ENCODE data around the gene SGCB. TPM values are rescaled to one million over a fixed set of nuclear protein-coding genes. Genes with fewer than 3 reads are reported as not detected.

The SGCB gene
- polyA plus RNA-seq, 4 donors = 44.6 to 55.2 (median 50.5) TPM

DNA sequence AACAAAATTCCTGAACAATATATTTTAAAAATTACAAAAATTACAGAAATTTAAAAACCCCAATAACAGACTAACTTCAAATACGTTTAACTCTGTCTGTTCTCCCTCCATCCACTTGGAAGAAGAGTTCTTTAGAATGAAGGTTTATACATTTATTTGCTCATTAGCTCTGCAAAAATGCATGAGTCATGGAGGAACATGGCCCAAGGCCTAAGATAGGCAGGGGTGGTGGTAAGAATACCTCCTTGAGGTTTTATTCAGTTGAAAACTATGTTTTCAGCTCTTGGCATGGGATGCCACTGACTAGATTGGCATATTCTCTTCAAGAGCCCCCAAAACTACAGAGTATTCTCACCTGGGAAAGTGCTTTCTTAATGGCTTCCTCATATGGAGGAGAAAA, 9.1 kb downstream of the SGCB start:
- DNase-seq (ENCODE audit: low read depth in 4 of 4, low spot score in 3 of 4) = no peak

DNA sequence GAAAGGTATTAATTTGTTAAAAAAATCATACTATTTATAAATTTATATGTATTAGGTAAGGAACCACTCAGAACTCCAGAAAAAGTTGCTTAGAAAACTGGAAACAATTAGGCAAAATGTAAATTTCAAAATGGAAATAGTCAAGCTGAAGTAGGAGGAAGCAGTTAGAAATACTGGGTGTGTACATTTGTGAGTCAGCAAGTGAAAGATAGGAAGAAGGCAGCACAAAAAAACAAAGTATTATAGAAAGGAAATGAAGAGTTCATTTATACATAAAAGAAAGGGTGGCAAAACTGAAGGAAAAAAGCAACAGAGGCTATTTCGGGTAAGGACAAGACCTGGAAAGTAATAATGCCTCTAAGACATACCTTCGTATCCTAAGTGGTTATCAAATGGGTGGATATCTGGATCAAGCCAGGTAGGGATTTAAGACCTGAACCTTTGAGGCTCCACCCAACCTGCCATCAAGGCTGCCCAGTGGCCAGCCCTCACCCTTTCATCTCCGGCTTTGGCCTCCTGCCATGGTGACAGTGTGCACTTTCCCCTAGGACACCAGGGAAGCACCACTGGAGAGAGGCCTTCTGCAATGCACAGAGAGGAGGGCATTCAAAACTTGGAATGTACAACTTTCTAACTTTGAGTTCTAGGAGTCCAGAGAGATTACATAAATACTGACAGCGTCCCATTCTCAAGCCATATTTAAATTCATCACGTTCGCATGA, 18.0 kb downstream of the SGCB start, which contains the start of gene LRRC66:
TSS of gene LRRC66 (minus strand) at position 428 of the 722 bp plus-strand sequence. CDS start 2,750 bp downstream, outside the sequence.
- no peak for DNase-seq (ENCODE audit: low read depth in 4 of 4, low spot score in 3 of 4)

DNA sequence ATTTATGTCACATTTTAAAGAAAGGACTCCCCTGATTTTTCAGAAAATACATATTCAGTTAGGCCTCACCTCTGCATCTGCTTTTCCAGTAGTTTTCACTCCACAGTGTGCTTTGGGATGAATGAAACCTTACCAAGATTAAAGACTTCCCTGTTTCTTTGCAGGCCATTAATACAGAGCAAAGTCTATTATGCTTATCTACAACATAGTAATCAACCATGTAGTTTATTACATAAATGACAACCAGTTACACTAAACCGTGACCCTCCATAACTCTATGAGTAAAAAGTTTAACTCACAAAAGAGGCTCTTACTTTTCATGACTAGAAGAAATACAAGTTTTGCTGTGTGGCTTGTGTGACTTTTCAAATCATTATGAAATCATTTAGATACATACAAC, 20.3 kb downstream of the SGCB start:
- no peak for DNase-seq (ENCODE audit: low read depth in 4 of 4, low spot score in 3 of 4)

DNA sequence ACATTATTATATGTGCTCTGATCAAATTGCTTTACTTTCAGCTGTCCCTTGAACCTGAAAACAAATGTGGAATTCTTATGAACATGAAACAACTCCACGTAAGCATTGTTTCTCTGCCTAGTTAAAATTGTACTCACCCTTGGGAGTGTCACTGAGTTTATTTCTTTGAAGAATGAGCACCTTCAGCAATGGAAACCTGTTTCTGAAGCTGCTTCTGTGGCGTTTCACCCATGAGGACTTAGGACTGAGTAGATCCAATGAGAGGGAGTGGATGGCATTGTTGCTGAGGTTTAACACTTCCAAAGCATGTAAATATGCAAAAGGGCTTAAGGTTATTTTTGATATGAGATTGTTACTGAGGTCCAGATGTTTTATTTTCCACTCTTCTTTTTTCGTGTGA, 21.1 kb downstream of the SGCB start:
- DNase-seq (ENCODE audit: low read depth in 4 of 4, low spot score in 3 of 4) = no peak

DNA sequence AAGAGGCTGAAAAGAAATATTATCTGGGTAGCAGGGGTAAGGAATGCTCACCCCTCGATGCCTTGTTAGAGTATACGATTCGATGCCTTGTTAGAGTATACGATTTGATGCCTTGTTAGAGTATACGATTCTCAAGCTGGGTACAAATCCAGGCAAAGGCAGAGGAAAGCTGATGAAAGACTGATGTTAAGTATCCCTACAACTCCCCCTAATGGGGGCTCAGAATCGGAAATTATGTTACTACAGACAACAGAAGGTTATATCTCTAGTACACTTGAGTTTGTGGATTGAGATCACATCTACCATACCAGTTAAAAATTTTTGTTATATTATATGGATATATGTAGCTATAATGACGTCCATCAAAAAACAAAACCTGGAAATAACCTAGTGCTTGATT, 22.7 kb downstream of the SGCB start:
- DNase-seq (ENCODE audit: low read depth in 4 of 4, low spot score in 3 of 4) = no peak

DNA sequence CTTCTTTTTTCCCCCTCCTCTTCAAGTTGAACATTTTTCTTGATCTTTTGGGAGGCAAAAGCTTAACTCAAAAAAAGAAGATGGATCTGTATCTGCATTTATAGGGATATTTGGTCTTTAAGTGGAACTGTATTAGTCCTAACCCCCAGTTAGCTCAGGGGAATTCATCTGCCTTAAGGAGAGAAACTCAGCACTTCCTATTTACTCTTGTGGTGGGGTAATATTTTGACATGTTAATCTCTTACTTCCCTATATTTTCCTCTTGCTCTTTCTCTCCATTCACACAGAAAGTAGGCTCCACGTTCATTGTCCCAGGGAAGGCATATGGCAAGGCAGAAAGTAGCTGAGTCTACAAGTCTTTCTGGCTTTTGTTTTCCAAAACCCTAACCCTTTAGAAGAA, 23.2 kb downstream of the SGCB start:
- no peak for DNase-seq (ENCODE audit: low read depth in 4 of 4, low spot score in 3 of 4)

DNA sequence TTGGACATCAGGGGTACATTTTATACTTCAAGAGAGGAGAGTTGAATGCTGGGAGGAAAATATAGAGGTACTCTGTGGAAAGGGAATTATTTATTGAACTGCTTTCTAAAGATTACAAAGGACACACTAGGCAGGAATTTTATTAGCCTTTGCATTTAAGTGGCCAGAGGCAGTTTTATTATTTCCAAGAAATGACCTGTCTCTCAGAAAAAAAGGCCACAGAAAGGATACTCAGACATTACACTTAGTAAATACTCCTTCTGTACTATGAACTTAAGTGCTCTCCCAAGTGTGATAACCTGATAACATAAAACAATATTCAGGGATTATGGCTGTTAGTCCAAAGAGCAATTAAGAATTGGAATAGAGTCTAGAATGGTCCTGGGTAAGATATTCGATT, 25.4 kb downstream of the SGCB start:
- DNase-seq (ENCODE audit: low read depth in 4 of 4, low spot score in 3 of 4) = no peak

DNA sequence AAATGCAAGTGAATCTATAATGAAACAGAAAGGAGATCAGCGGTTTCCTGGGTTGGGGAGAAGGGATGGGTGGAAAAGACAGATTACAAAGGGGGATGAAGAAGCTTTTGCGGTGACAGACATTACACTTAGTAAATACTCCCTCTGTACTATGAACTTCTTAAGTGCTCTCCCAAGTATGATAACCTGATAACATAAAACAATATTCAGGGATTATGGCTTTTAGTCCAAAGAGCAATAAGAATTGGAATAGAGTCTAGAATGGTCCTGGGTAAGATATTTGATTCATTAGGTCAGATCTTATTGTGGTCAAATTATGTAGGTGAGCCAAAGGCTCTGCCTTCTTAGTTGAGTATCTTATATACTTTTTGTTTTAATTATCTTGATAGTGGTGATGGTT, 27.1 kb downstream of the SGCB start:
- no peak for DNase-seq (ENCODE audit: low read depth in 4 of 4, low spot score in 3 of 4)

DNA sequence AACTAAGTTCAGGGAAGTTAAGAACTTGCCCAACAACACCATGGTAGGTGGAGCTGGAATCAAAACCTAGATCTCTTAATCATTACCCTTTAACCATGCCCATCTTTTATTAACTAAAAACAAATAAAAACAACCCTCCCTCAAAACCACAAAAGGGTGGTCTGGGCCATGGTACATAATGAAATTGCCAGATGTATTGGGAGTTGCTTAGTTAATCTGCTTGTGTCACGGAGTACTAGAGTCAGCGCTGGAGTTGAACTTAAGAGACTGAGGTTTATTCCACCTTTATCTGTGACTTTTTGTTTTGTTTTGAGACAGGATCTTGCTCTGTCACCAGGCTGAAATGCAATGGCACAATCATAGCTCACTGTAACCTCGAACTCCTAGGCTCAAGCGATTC, 31.2 kb downstream of the SGCB start:
- DNase-seq (ENCODE audit: low read depth in 4 of 4, low spot score in 3 of 4) = no peak

DNA sequence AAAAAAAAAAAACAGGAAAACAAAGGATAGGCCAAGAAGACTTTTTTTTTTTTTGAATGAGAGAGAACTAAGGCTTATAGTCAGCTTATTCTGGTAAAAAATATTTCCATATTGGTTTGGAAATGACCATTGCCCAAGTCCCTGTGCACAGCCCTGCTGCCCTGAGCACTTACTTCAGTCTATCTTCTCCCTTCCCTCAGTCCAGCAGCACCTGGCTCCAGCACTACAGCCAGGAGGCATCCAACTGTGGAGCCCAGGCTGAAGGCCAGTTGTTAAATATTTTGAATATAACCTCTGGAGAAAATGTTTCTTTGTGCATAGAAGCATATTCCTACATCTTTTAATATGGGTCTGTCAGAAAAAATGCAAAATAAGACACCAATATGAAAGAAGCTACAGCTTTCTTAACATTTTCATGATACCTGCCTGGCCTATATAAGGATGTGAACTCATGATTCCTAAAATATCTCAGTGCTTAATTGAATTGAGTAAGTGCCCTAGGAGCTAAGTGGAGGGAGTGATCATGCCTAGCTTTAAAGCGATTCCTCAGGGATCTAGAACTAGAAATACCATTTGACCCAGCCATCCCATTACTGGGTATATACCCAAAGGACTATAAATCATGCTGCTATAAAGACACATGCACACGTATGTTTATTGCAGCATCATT, 32.4 kb downstream of the SGCB start:
- no peak for DNase-seq (ENCODE audit: low read depth in 4 of 4, low spot score in 3 of 4)

DNA sequence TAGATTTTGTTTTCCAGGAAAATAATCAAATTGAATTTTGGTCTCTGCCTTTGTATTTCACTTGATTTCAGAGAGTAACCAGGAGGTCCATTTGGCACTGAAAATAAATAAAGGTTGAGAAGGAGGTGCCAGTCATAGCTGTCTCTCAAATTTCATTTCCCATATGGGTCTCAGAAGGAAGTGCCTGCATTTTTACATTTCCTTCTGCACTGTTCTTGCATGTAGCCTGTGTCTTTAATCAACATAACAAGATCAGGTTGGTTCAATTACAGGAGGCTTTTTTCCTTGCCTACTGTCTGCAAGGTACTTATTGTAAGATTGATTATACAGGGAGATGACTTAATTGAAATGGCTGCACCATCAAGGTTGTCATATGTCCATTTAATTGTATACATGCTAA, 33.7 kb downstream of the SGCB start:
- no peak for DNase-seq (ENCODE audit: low read depth in 4 of 4, low spot score in 3 of 4)

DNA sequence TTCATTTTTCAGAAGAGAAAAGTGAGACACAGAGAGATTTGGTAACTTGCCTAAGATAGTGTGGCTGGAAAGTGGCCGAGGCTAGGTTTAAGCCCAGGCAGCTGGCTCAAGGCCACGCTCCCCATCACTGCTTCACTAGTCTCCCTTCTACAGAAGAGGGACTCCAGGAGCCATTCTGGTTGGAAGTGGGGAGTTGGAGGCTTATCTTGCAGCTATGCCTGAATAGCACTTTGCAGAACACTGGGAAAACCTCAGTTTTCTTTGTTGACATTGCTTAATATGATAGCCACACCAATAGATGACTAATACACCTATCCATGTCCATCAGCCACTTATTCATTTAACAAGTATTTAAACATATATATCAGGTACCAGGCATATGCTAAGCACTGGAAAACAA, 36.5 kb downstream of the SGCB start:
- DNase-seq (ENCODE audit: low read depth in 4 of 4, low spot score in 3 of 4) = no peak

DNA sequence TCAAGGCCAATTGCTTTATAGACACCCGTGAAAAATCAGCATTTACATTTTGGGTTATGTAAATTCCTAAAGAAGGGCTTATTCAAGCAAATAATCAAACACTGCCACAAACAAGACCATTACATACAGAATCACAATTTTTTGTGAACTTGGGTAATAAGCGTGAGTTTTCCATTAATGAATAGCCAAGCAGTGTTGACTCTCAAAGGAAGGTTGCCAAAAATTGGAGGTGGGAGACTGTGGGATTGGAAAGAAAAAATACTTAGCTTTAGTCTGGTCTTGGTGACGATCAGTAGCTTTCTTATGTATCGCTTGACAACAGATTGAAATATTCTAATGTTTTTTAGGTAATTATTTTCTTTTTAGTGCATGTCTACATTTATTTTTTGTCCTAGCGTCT, 38.8 kb downstream of the SGCB start:
- no peak for DNase-seq (ENCODE audit: low read depth in 4 of 4, low spot score in 3 of 4)

DNA sequence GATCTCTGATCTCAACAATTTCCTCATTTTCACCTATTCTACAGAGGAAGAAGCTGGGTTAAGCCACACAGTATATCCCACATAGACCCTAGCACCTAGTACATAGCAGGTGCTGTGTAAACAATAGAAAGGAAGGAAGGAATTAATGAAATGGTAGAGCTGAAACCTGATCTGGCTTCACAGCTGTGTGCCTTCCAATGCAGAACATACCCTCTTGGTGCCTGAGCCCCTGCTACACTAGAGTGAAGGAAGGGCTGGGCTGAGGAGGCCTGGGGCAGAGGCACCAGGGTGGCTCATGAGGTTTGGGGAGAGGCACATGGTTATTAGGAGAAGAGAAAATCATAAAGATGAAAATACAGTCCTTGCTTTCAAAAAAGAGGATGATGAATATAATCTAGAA, 39.3 kb downstream of the SGCB start:
- no peak for DNase-seq (ENCODE audit: low read depth in 4 of 4, low spot score in 3 of 4)

DNA sequence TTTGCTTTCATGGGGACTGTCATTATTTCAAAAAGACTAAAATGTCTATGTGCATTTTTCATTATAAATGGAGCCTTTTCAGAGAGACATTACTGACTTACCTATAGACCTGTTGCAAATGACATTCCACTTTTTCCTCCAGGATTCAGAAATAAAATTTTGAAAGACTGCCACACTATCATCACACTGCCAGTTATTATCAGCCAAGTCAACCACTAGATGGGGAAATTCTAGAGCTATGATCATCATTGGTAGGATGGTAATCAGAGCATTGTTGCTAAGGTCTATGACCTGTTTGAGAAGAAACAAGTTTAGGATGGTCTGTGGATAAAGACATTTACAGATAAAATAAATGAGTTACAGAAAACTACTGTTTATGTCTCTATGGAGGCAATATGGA, 40.5 kb downstream of the SGCB start:
- DNase-seq (ENCODE audit: low read depth in 4 of 4, low spot score in 3 of 4) = no peak

DNA sequence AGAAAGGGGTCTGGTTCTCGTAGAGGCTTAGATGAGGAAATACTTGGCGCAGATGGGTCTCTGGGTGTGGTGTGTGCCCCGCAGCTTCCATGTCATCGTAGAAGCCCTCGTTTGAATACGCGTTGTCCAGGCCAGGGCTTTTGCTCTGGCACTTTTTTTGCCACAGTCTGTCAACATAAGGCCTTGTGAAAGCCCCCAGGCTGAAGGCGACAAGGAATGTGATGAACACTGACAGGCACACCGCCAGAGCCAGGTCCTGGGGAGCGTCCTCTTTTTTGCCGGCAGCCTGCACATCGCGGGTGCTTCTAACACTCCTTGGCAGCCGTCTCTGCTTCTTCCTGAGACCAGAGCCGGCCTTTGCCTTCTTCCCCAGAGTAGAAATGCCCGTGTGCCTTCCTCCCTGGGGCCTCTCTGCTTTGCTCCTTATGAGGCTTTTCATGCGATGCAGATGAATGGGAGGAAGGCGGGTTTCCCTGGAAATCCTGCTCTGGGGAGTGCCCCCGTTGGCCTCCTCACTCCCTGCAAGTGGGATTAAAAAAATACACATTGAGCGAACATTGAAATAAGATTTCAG, 42.4 kb downstream of the SGCB start:
- DNase-seq (ENCODE audit: low read depth in 4 of 4, low spot score in 3 of 4) = no peak

Other genes starting within 250 kb of the SGCB start
- gene DCUN1D4, start 195.1 kb downstream of the SGCB start, polyA plus RNA-seq (ENCODE audit: insufficient read length in 4 of 4) = 10 to 100 TPM; 40.4 to 64.5 (median 62.4) TPM
- 1 to 10 TPM in 1 of 4 donors, under 1 TPM in 3; 0.45 to 1.6 (median 0.76) TPM for gene LRRC66, start 17.9 kb downstream of the SGCB start, polyA plus RNA-seq (ENCODE audit: insufficient read length in 4 of 4)
- gene SPATA18, start 13.0 kb upstream of the SGCB start, polyA plus RNA-seq (ENCODE audit: insufficient read length in 4 of 4) = 1 to 10 TPM; 1.3 to 1.8 (median 1.5) TPM